Measurements from ENCODE around the gene KCNIP4.

DNA sequence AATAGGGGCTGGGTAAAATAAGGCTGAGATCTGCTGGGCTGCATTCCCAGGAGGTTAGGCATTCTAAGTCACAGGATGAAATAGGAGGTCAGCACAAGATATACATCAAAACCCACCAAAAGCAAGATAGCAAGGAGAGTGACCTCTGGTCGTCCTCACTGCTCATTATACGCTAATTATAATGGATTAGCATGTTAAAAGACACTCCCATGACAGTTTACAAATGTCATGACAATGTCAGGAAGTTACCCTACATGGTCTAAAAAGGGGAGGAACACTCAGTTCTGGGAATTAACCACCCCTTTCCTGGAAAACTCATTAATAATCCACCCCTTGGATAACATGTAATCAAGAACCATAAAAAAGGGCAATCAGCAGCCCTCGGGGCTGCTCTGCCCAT, 403.6 kb downstream of the KCNIP4 start:
- no peak for TF ChIP-seq POLR2AphosphoS5 (IDR thresholded peaks at IDR 0.05)
- TF ChIP-seq, protein P1, sequence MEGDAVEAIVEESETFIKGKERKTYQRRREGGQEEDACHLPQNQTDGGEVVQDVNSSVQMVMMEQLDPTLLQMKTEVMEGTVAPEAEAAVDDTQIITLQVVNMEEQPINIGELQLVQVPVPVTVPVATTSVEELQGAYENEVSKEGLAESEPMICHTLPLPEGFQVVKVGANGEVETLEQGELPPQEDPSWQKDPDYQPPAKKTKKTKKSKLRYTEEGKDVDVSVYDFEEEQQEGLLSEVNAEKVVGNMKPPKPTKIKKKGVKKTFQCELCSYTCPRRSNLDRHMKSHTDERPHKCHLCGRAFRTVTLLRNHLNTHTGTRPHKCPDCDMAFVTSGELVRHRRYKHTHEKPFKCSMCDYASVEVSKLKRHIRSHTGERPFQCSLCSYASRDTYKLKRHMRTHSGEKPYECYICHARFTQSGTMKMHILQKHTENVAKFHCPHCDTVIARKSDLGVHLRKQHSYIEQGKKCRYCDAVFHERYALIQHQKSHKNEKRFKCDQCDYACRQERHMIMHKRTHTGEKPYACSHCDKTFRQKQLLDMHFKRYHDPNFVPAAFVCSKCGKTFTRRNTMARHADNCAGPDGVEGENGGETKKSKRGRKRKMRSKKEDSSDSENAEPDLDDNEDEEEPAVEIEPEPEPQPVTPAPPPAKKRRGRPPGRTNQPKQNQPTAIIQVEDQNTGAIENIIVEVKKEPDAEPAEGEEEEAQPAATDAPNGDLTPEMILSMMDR (IDR thresholded peaks at IDR 0.05) = no peak

Data from transverse colon (tissue), 4 donors.